HepG2 (cell line): ENCODE results near the gene VAMP5. TPM values are rescaled to one million over a fixed set of nuclear protein-coding genes. Genes with fewer than 3 reads are reported as not detected.

ENCODE experiments used
- AGO2 ChIP-seq: fragments of 200-400 bp; formaldehyde crosslinking; optimal IDR thresholded peaks from 2 replicates; pipeline ENCODE3; 2017; ENCODE audit warnings: mild to moderate bottlenecking, low read depth, low read length, moderate library complexity
- BHLHE40 ChIP-seq: IDR thresholded peaks from 2 replicates; pipeline ENCODE4 v1.6.1; 2011; ENCODE audit warnings: low read length, improper control_type of control experiment
- BORCS8-MEF2B ChIP-seq: sonication (generic); formaldehyde crosslinking; IDR thresholded peaks from 2 replicates; pipeline ENCODE4 v1.8.0; 2022; ENCODE audit warnings: mild to moderate bottlenecking, missing genetic modification reagents
- ELF1 ChIP-seq: sonication (generic); formaldehyde crosslinking; IDR thresholded peaks from 2 replicates; pipeline ENCODE4 v1.4.0; 2020; ENCODE audit warnings: missing genetic modification reagents
- FOSL2 ChIP-seq: sonication (generic); formaldehyde crosslinking; IDR thresholded peaks from 2 replicates; pipeline ENCODE4 v1.4.0; 2020; ENCODE audit warnings: missing genetic modification reagents
- HMGXB3 ChIP-seq: sonication (generic); formaldehyde crosslinking; IDR thresholded peaks from 2 replicates; pipeline ENCODE4 v1.4.0; 2020; ENCODE audit warnings: missing genetic modification reagents, borderline replicate concordance
- MEIS2 ChIP-seq: sonication (generic); formaldehyde crosslinking; IDR thresholded peaks from 2 replicates; pipeline ENCODE4 v1.9.0; 2021; ENCODE audit warnings: mild to moderate bottlenecking, missing genetic modification reagents
- RNF219 ChIP-seq: sonication (generic); formaldehyde crosslinking; IDR thresholded peaks from 2 replicates; pipeline ENCODE4 v1.5.0; 2020; ENCODE audit warnings: mild to moderate bottlenecking, missing genetic modification reagents
- SOX5 ChIP-seq: IDR thresholded peaks from 2 replicates; pipeline ENCODE4 v1.6.1; 2016; ENCODE audit warnings: borderline replicate concordance
- THAP11 ChIP-seq: IDR thresholded peaks from 2 replicates; pipeline ENCODE4 v1.6.1; 2016; ENCODE audit warnings: missing biosample characterization, missing genetic modification reagents
- ZFP41 ChIP-seq: sonication (generic); formaldehyde crosslinking; IDR thresholded peaks from 2 replicates; pipeline ENCODE4 v1.4.0; 2020; ENCODE audit warnings: mild to moderate bottlenecking, missing genetic modification reagents, borderline replicate concordance
- ZNF160 ChIP-seq: sonication (generic); formaldehyde crosslinking; IDR thresholded peaks from 2 replicates; pipeline ENCODE4 v1.8.0; 2022; ENCODE audit warnings: mild to moderate bottlenecking, inconsistent platforms, missing genetic modification reagents
- ZNF296 ChIP-seq: sonication (generic); formaldehyde crosslinking; conservative IDR thresholded peaks from 2 replicates; pipeline ENCODE4 v1.5.0; 2020; ENCODE audit warnings: mild to moderate bottlenecking, missing genetic modification reagents
- ZNF546 ChIP-seq: sonication (generic); formaldehyde crosslinking; conservative IDR thresholded peaks from 2 replicates; pipeline ENCODE4 v1.8.1; 2023; ENCODE audit warnings: mild to moderate bottlenecking, missing genetic modification reagents
- ZNF619 ChIP-seq: sonication (generic); formaldehyde crosslinking; IDR thresholded peaks from 2 replicates; pipeline ENCODE4 v1.4.0; 2020; ENCODE audit warnings: mild to moderate bottlenecking, missing genetic modification reagents
- ZNF746 ChIP-seq: sonication (generic); formaldehyde crosslinking; IDR thresholded peaks from 2 replicates; pipeline ENCODE4 v1.8.0; 2022; ENCODE audit warnings: mild to moderate bottlenecking, missing genetic modification reagents
- ZNF749 ChIP-seq: sonication (generic); formaldehyde crosslinking; IDR thresholded peaks from 2 replicates; pipeline ENCODE4 v1.8.0; 2022; ENCODE audit warnings: mild to moderate bottlenecking, missing genetic modification reagents, moderate library complexity, borderline replicate concordance
- polyA plus RNA-seq, 8 experiments: library from polyadenylated mRNA; depleted of rRNA in 3 of 8; stranded (reverse) in 7 of 8; unstranded in 1 of 8; fragments of >200 nt; fragmentation: Illumina TruSeq in 4 of 8; extraction: Trizol in 4 of 8; gene quantifications; 2 replicates each; pipeline versions ENCODE4 v1.2.1 to v1.2.3, GENCODE V29; 2011 to 2016; ENCODE audit warnings: low read depth in 4 of 8, missing spikeins in 1 of 8, mixed read lengths in 1 of 8; ENCODE audit not compliant: insufficient read depth in 1 of 8
- total RNA-seq, 5 experiments: library from RNA; depleted of rRNA; stranded (reverse); fragments of >200 nt; fragmentation: Illumina TruSeq; extraction: Trizol; gene quantifications; 2 replicates each; pipeline ENCODE4 v1.2.3, GENCODE V29; 2016; ENCODE audit warnings: low read depth in 1 of 5
- TF ChIP-seq, protein P1 (sequence below): sonication (generic); formaldehyde crosslinking; IDR thresholded peaks from 2 replicates; pipeline ENCODE4 v1.4.0; 2020; ENCODE audit warnings: mild to moderate bottlenecking, missing genetic modification reagents
- TF ChIP-seq, protein P2 (sequence below): IDR thresholded peaks from 2 replicates; pipeline ENCODE4 v1.6.1; 2016; ENCODE audit warnings: low read depth, control low read depth

VAMP5 gene
- total and polyA plus RNA-seq, 2 of the 13 experiments (the other 11 are each of a cell fraction or from before 2014, with no cell fraction given): 7.2 to 56.7 TPM

DNA sequence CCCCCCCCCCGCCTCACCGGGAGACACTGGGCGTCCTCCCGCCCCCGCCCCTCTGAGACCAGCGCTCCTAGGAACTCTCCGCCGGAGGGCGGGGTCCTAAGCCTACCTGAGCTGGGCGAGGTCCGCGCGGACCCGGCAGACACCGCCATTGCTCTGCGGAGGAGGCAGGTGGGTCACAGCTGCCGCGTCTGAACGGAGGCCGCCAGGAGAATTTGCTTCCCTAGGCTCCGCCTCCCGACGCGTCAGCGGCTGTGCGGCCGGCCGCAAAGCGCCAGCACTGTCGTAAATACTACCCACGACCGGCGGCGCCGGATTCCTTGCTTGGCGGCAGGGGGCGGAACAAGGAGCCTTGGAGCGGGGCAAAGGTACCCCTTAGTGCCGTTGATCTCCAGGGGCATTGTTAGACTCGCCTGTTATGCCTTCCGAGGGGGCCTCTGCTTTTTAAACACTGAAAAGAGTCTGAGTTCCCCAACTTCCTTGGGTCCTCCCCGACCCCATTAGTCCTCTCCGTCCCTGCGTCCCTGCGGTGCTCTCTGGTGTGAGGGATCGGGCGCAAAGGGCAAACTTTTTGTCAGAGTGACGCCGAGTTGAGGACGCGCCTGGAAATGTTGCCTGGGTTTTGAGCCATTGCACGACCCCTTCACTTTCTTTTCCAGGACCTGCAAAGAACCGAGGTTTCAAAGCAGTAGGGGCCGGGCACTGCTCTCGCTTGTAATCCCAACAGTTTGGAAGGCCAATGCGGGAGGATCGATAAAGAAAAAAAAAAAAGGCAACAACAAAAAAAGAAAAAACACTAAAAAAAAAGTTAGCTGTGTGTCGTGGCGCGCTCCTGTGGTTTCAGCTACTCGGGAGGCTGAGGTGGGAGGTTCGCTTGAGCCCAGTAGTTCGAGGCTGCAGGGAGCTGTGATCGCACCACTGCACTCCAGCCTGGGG, 22.7 kb upstream of the VAMP5 start, which contains the start of gene GGCX (continued):
- TF ChIP-seq ELF1: peak; percentile 75
- TF ChIP-seq, protein P1, sequence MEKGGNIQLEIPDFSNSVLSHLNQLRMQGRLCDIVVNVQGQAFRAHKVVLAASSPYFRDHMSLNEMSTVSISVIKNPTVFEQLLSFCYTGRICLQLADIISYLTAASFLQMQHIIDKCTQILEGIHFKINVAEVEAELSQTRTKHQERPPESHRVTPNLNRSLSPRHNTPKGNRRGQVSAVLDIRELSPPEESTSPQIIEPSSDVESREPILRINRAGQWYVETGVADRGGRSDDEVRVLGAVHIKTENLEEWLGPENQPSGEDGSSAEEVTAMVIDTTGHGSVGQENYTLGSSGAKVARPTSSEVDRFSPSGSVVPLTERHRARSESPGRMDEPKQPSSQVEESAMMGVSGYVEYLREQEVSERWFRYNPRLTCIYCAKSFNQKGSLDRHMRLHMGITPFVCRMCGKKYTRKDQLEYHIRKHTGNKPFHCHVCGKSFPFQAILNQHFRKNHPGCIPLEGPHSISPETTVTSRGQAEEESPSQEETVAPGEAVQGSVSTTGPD (CRISPR knock-in tag): peak; percentile 86; the same call in 1 of the 2 replicates
- TF ChIP-seq AGO2: peak; percentile 26
- 0 out of 2 replicates have a peak, but pooled peaks have one; percentile 75 for TF ChIP-seq ZNF160 (CRISPR knock-in tag)
- 0 out of 2 replicates have a peak, but pooled peaks have one; percentile 68 for TF ChIP-seq HMGXB3 (CRISPR knock-in tag)
- TF ChIP-seq FOSL2 (CRISPR knock-in tag): peak; percentile 54; the same call in 1 of the 2 replicates
- peak; percentile 65 for TF ChIP-seq SOX5 (CRISPR knock-in tag)
- 0 out of 2 replicates have a peak, but pooled peaks have one; percentile 79 for TF ChIP-seq ZNF296 (CRISPR knock-in tag)
- TF ChIP-seq THAP11: peak; percentile 96
- peak; percentile 41; the same call in 1 of the 2 replicates for TF ChIP-seq BORCS8-MEF2B (CRISPR knock-in tag)
- TF ChIP-seq MEIS2 (CRISPR knock-in tag): peak; percentile 79; the same call in 1 of the 2 replicates
- TF ChIP-seq, protein P2, sequence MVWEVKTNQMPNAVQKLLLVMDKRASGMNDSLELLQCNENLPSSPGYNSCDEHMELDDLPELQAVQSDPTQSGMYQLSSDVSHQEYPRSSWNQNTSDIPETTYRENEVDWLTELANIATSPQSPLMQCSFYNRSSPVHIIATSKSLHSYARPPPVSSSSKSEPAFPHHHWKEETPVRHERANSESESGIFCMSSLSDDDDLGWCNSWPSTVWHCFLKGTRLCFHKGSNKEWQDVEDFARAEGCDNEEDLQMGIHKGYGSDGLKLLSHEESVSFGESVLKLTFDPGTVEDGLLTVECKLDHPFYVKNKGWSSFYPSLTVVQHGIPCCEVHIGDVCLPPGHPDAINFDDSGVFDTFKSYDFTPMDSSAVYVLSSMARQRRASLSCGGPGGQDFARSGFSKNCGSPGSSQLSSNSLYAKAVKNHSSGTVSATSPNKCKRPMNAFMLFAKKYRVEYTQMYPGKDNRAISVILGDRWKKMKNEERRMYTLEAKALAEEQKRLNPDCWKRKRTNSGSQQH: peak; percentile 68; the same call in 1 of the 2 replicates
- TF ChIP-seq ZFP41 (CRISPR knock-in tag): peak; percentile 85; the same call in 1 of the 2 replicates
- TF ChIP-seq RNF219 (CRISPR knock-in tag): no peak
- TF ChIP-seq BHLHE40: 0 out of 2 replicates have a peak, but pooled peaks have one; percentile 30
- TF ChIP-seq ZNF749 (CRISPR knock-in tag): peak; percentile 93; the same call in 1 of the 2 replicates
- peak; percentile 50; the same call in 1 of the 2 replicates for TF ChIP-seq ZNF746 (CRISPR knock-in tag)
- peak; percentile 96; the same call in 1 of the 2 replicates for TF ChIP-seq ZNF619 (CRISPR knock-in tag)
- peak; percentile 34; the same call in 1 of the 2 replicates for TF ChIP-seq ZNF546 (CRISPR knock-in tag)
